Esophagus (tissue), 2 donors: ENCODE measurements around the gene ANKRD45. TPM values are rescaled to one million over a fixed set of nuclear protein-coding genes. Genes with fewer than 3 reads are reported as not detected.
"Not testable (repeated sequence)": the region's sequence is repeated elsewhere in the genome, so short reads cannot be mapped to it uniquely, and the experiment has no call there.

Source experiments
- H3K27ac ChIP-seq, 2 donors: one replicate each; pipeline ENCODE4 v1.5.1; 2013; ENCODE audit warnings: low read depth in 2 of 2, mild to moderate bottlenecking in 2 of 2, inconsistent platforms in 1 of 2, low read length in 1 of 2, moderate library complexity in 1 of 2
- H3K27me3 ChIP-seq, 2 donors: one replicate each; pipeline ENCODE4 v1.6.1; 2013; ENCODE audit warnings: low read length in 2 of 2, control low read depth in 1 of 2, mild to moderate bottlenecking in 1 of 2; ENCODE audit not compliant: insufficient read depth in 2 of 2, control insufficient read depth in 1 of 2
- H3K36me3 ChIP-seq, 2 donors: one replicate each; pipeline ENCODE4 v1.6.1; 2013; ENCODE audit warnings: low read length in 1 of 2; ENCODE audit not compliant: control insufficient read depth in 2 of 2, insufficient read depth in 2 of 2
- H3K4me1 ChIP-seq, 2 donors: one replicate each; pipeline ENCODE4 v1.6.1; 2013; ENCODE audit warnings: low read length in 1 of 2; ENCODE audit not compliant: control insufficient read depth in 2 of 2, insufficient read depth in 2 of 2
- H3K4me3 ChIP-seq, 2 donors: one replicate each; pipeline ENCODE4 v1.5.1; 2013; ENCODE audit warnings: low read length in 2 of 2, mild to moderate bottlenecking in 2 of 2, low read depth in 1 of 2, moderate library complexity in 1 of 2
- H3K9me3 ChIP-seq, 2 donors: one replicate each; pipeline ENCODE4 v1.6.1; 2013; ENCODE audit warnings: mild to moderate bottlenecking in 2 of 2, low read depth in 1 of 2, low read length in 1 of 2, moderate library complexity in 1 of 2; ENCODE audit not compliant: control insufficient read depth in 2 of 2, insufficient read depth in 1 of 2
- WGBS, 2 donors: extraction: QIAGEN DNeasy Blood & Tissue Kit; methylation state at CpG; one replicate each; pipeline ENCODE4 v1.1.7; 2013; 5-methylcytosine and 5-hydroxymethylcytosine counted together
- polyA plus RNA-seq, 2 donors: library from polyadenylated mRNA; stranded (reverse); fragments of 200-250 nt; gene quantifications; one replicate each; pipeline ENCODE4 v1.2.3, GENCODE V29; 2013
- donor health status: healthy with polysubstance abuse.
- donor health status: Bipolar disorder and iron deficiency.

The ANKRD45 gene, protein sequence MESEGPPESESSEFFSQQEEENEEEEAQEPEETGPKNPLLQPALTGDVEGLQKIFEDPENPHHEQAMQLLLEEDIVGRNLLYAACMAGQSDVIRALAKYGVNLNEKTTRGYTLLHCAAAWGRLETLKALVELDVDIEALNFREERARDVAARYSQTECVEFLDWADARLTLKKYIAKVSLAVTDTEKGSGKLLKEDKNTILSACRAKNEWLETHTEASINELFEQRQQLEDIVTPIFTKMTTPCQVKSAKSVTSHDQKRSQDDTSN
- not detected for polyA plus RNA-seq

DNA sequence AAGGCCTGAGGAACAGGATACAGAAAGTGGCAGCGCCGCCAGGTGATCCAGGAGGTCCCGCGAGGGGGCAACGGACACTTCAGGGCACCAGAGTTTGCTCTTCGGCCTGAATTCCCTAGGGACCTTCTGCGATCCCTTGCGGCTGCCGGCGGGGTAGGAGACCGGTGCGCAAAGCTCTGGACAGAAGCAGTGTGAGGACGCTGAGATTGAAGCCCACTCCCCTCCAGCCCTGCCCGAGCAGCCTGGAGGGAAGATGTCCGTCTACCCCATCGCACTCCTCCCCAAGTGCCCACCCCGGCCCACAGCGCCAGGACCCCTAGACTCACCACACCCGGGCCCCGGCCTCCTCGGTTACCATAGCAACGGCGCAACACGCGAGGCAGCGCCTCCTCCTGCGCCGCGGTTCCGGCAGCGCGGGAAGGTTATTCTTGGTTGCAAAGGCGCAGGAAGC is at the start of gene ANKRD45:
TSS of gene ANKRD45 (minus strand) at position 361 of the 451 bp plus-strand sequence. CDS start 10,433 bp downstream, outside the sequence.
- H3K27ac ChIP-seq: no peak within 1 kb of the TSS
- no peaks in the 10 kb centered on the region for H3K9me3 ChIP-seq
- WGBS, 2 donors: 2 to 4% methylated on average over 33 of the region's 33 CpGs
- peak within 1 kb of the TSS; percentile 25 to 30 for H3K4me3 ChIP-seq
- no peaks in the 10 kb centered on the region for H3K36me3 ChIP-seq
- H3K4me1 ChIP-seq: peaks cover 0 to 2% of the 10 kb centered on the region in 2 donors
- H3K27me3 ChIP-seq: peaks cover 3 to 4% of the 10 kb centered on the region in 2 donors

DNA sequence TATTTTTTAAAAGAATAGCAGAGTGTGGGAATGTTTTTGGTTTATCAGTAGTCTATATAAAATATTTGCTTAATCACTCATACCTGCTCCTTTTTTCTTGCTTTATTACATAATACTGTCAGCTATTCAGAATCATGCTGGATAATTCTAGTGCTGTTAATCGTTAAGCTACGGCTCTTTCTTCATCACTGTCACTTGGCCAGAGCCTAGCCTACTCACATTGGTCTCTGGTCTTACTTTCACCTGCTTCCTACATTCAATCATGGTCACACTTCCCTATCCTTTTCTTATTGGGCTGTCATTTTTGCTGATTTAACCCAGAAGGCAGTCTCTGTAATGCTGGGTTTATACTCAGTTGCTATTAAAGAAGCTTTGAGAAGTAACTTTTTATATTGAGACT is 47.6 kb upstream of the ANKRD45 start:
- Histone ChIP-seq H3K27ac (no peak overlapping the region), H3K9me3 (no peaks in the 10 kb centered on the region), H3K4me3 (no peak overlapping the region), H3K4me1 (peaks cover 0 to 2% of the 10 kb centered on the region in 2 donors), H3K27me3 (peaks cover 0 to 2% of the 10 kb centered on the region in 2 donors), H3K36me3 (peaks cover 0 to 2% of the 10 kb centered on the region in 2 donors)
- WGBS, 2 donors: 49 to 59% methylated on average over 2 of the region's 2 CpGs

DNA sequence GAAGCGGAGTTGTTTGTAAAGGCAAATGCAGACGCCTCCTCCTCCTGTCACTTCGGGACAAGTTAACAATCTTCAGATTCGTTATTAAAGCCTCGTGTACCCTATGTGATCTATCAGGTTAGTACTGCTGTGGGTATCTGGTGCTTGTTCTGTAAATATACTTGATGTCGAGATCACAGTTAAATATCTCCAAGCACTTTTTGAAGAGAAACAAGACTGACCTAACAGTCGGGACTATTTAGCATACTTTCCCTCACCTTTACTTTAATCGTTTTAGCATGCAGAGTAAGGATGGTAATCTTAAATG is 45.8 kb upstream of the ANKRD45 start:
- Histone ChIP-seq H3K27ac (peak overlapping the region; percentile 90 to 95), H3K9me3 (no peaks in the 10 kb centered on the region), H3K4me3 (peak overlapping the region; percentile 78 to 92), H3K36me3 (no peaks in the 10 kb centered on the region), H3K4me1 (no peaks in the 10 kb centered on the region), H3K27me3 (peaks cover 2 to 3% of the 10 kb centered on the region in 2 donors)
- 0% methylated on average over 8 of the region's 8 CpGs for WGBS, 2 donors

DNA sequence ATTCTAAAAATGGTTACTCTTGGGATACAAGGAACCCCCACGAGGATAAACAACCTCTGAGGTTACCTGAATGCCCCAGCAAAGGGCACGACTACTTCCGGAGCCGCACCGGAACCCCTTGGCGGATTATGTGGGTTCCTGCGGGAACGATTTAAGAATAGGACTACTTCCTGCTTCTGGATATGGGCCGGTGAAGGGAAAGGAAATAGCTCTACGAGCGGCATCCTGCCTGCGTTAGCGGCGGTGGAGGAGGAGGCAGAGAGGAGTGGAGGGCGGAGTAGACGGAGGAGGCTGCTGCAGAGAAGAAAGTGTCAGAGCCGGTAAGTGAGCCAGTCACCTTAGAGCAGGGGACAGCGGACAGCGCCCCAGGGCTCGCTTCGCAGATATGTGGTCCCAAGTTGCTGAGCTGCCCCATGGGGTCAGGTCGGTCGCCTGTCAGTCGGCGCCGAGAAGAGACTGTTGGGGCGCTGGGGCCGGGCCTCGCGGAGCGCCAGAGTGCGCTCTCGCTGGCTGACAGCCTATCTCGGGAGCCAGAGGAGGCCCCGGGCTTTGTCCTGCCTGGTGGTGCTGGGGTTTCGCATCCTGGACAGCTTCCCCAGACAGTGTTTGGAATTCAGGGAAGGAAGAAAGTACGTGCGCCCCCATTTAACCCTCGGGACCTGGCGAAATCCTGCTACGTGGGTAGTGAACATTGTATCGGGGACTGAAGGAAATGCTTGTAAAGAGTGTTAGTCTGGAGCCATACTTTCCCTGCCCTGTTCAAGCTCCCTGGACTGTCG is 45.3 kb upstream of the ANKRD45 start, which contains the start of gene KLHL20:
TSS of gene KLHL20 (plus strand) at position 223 of the 779 bp plus-strand sequence. CDS start 1,063 bp downstream, outside the sequence.
- peak within 1 kb of the TSS; percentile 78 to 92 for H3K4me3 ChIP-seq
- 0 to 1% methylated on average over 43 of the region's 43 CpGs for WGBS, 2 donors
- no peaks in the 10 kb centered on the region for H3K9me3 ChIP-seq
- peak within 1 kb of the TSS; percentile 90 to 95 for H3K27ac ChIP-seq
- H3K4me1 ChIP-seq: no peaks in the 10 kb centered on the region
- H3K36me3 ChIP-seq: no peaks in the 10 kb centered on the region
- peaks cover 2 to 3% of the 10 kb centered on the region in 2 donors for H3K27me3 ChIP-seq

DNA sequence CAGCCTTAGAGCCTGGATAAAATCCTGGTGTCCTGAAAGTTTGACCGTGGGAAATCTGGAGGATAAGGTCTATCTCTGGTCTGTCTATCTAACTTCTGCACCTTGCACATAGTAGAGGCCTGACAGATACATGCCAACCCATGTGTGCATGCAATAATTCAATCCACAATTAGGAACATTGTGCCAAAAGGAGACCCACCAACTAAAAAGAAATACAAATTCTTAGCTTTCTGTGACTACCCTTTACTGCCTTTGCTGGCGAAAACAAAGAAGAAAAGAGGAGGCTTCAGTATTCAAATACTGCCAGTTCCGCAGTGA is 44.7 kb upstream of the ANKRD45 start:
- no peaks in the 10 kb centered on the region for H3K4me1 ChIP-seq
- 54 to 60% methylated on average over 3 of the region's 3 CpGs for WGBS, 2 donors

DNA sequence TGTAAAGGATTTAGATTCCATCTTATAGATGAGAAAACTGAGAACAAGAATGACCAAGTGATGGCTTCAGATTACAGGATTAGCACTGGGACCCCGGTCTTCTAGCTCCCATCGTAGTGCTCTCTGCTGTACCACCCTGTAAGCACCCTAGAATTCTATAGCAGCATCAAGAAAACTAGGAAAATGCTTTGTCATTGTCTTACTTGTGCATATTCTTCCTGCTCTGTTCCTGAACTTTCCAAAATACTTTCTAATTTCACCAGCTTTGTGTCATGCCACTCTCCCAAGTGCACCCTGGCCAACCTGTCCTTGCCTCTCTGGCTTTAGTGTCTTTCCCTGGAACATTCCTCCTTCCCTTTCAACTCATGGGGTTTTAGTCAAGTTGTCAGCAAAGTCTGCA is 39.1 kb upstream of the ANKRD45 start:
- Histone ChIP-seq H3K4me3 (no peak overlapping the region), H3K27ac (no peak overlapping the region), H3K4me1 (no peaks in the 10 kb centered on the region), H3K36me3 (no peaks in the 10 kb centered on the region), H3K9me3 (no peaks in the 10 kb centered on the region), H3K27me3 (peaks cover 2 to 3% of the 10 kb centered on the region in 2 donors)
- 57 to 83% methylated on average over 2 of the region's 2 CpGs for WGBS, 2 donors

More for the DNA sequence above, 44.7 kb upstream of the ANKRD45 start:
- H3K9me3 ChIP-seq: no peaks in the 10 kb centered on the region
- H3K36me3 ChIP-seq: no peaks in the 10 kb centered on the region
- peaks cover 2 to 3% of the 10 kb centered on the region in 2 donors for H3K27me3 ChIP-seq
- H3K4me3 ChIP-seq: peak overlapping the region in 1 of 2 donors; percentile 92
- H3K27ac ChIP-seq: peak overlapping the region; percentile 90 to 95

DNA sequence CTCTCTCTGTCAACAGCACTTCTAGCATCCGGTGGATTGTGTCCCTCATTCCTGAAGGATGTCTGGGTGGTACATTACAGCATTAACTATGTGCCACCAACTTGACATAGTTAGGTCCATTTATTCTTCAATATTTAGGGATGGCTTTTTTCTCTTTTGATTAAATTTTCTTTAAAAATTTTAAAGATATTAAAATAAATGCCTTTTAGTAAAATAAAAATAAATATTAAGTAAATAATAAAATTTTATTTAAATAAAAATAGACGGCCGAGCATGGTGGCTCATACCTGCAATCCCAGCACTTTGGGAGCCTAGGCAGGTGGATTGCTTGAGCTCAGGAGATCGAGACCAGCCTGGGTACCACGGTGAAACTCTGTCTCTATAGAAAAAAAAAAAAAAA is 35.5 kb upstream of the ANKRD45 start:
- H3K9me3 ChIP-seq: no peaks in the 10 kb centered on the region
- H3K4me3 ChIP-seq: no peak overlapping the region
- H3K27ac ChIP-seq: no peak overlapping the region
- H3K4me1 ChIP-seq: no peaks in the 10 kb centered on the region
- no peaks in the 10 kb centered on the region for H3K27me3 ChIP-seq
- H3K36me3 ChIP-seq: no peaks in the 10 kb centered on the region
- WGBS, 2 donors: 70 to 72% methylated on average over 5 of the region's 5 CpGs

DNA sequence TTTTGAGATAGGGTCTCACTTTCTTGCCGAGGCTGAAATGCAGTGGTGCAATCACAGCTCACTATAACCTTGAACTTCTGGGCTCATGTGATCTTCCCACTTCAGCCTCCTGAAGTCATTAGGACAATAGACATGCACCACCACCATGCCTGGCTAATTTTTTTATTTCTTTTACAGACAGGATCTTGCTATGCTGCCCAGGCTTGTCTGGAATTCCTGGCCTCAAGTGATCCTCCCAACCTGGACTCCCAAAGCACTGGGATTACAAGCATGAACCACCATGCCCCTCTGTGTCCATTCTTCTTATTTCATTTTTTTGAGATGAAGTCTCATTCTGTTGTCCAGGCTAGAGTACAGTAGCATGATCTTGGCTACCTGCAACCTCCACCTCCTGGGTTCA is 33.1 kb upstream of the ANKRD45 start:
- WGBS, 2 donors: 82 to 86% methylated on average over 1 of the region's 1 CpG
- no peaks in the 10 kb centered on the region for H3K4me1 ChIP-seq
- H3K27ac ChIP-seq: no peak overlapping the region
- H3K4me3 ChIP-seq: no peak overlapping the region
- no peaks in the 10 kb centered on the region for H3K36me3 ChIP-seq
- H3K9me3 ChIP-seq: no peaks in the 10 kb centered on the region
- H3K27me3 ChIP-seq: no peaks in the 10 kb centered on the region

DNA sequence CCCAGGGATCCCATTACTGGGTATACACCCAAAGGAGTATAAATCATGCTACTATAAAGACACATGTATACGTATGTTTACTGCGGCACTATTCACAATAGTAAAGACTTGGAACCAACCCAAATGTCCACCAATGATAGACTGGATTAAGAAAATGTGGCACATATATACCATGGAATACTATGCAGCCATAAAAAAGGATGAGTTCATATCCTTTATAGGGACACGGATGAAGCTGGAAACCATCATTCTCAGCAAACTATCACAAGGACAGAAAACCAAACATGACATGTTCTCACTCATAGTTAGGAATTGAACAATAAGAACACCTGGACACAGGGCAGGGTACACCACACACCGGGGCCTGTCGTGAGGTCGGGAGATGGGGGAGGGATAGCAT is 31.6 kb upstream of the ANKRD45 start:
- H3K4me3 ChIP-seq, H3K27me3 ChIP-seq, H3K36me3 ChIP-seq, H3K27ac ChIP-seq, H3K9me3 ChIP-seq, H3K4me1 ChIP-seq: not testable (repeated sequence)
- WGBS, 2 donors: 95 to 98% methylated on average over 6 of the region's 6 CpGs
